ENCODE measurements around the gene KY.

The KY gene

GRCh38 chr3:134611516-134611915 lies 39.3 kb downstream of the KY start:
- no peaks in the 10 kb centered on the region for H3K9me3 ChIP-seq (ENCODE audit: control insufficient read depth in 5 of 5, low read length in 5 of 5)
- no peaks in the 10 kb centered on the region for H3K27me3 ChIP-seq (ENCODE audit: control insufficient read depth in 5 of 5, insufficient read depth in 4 of 5, low read length in 5 of 5)
- H3K4me1 ChIP-seq (ENCODE audit: control insufficient read depth in 5 of 5, insufficient read depth in 5 of 5, low read length in 5 of 5): peaks cover 0 to 16% (median 0%) of the 10 kb centered on the region in 5 donors
- no peak overlapping the region for H3K27ac ChIP-seq (ENCODE audit: low read depth, low read length)
- H3K9ac ChIP-seq (ENCODE audit: low read length in 5 of 5): no peak overlapping the region
- no peaks in the 10 kb centered on the region for H3K36me3 ChIP-seq (ENCODE audit: control insufficient read depth in 5 of 5, insufficient read depth in 5 of 5, low read length in 5 of 5)
- no peak overlapping the region for H3K4me3 ChIP-seq (ENCODE audit: low read depth in 1 of 5, low read length in 5 of 5)

GRCh38 chr3:134610432-134611385 lies 40.1 kb downstream of the KY start:
- Histone ChIP-seq H3K36me3 (ENCODE audit: control insufficient read depth in 5 of 5, insufficient read depth in 5 of 5, low read length in 5 of 5) (no peaks in the 10 kb centered on the region), H3K9me3 (ENCODE audit: control insufficient read depth in 5 of 5, low read length in 5 of 5) (no peaks in the 10 kb centered on the region), H3K27ac (ENCODE audit: low read depth, low read length) (no peak overlapping the region), H3K27me3 (ENCODE audit: control insufficient read depth in 5 of 5, insufficient read depth in 4 of 5, low read length in 5 of 5) (no peaks in the 10 kb centered on the region), H3K9ac (ENCODE audit: low read length in 5 of 5) (no peak overlapping the region), H3K4me3 (ENCODE audit: low read depth in 1 of 5, low read length in 5 of 5) (no peak overlapping the region), H3K4me1 (ENCODE audit: control insufficient read depth in 5 of 5, insufficient read depth in 5 of 5, low read length in 5 of 5) (peaks cover 0 to 20% (median 2%) of the 10 kb centered on the region in 5 donors)

GRCh38 chr3:134609821-134610431 lies 40.9 kb downstream of the KY start:
- H3K4me3 ChIP-seq (ENCODE audit: low read depth in 1 of 5, low read length in 5 of 5): no peak overlapping the region
- H3K27me3 ChIP-seq (ENCODE audit: control insufficient read depth in 5 of 5, insufficient read depth in 4 of 5, low read length in 5 of 5): no peaks in the 10 kb centered on the region
- H3K4me1 ChIP-seq (ENCODE audit: control insufficient read depth in 5 of 5, insufficient read depth in 5 of 5, low read length in 5 of 5): peaks cover 0 to 20% (median 2%) of the 10 kb centered on the region in 5 donors
- H3K9me3 ChIP-seq (ENCODE audit: control insufficient read depth in 5 of 5, low read length in 5 of 5): no peaks in the 10 kb centered on the region
- no peak overlapping the region for H3K27ac ChIP-seq (ENCODE audit: low read depth, low read length)
- no peak overlapping the region for H3K9ac ChIP-seq (ENCODE audit: low read length in 5 of 5)
- no peaks in the 10 kb centered on the region for H3K36me3 ChIP-seq (ENCODE audit: control insufficient read depth in 5 of 5, insufficient read depth in 5 of 5, low read length in 5 of 5)

- no peak overlapping the region for H3K27ac ChIP-seq (ENCODE audit: low read depth, low read length)
These were observed 41.9 kb downstream of the KY start for GRCh38 chr3:134608771-134609435.

GRCh38 chr3:134608023-134608770 lies 42.6 kb downstream of the KY start:
- Histone ChIP-seq H3K27ac (ENCODE audit: low read depth, low read length) (no peak overlapping the region), H3K9ac (ENCODE audit: low read length in 5 of 5) (no peak overlapping the region), H3K4me3 (ENCODE audit: low read depth in 1 of 5, low read length in 5 of 5) (no peak overlapping the region), H3K9me3 (ENCODE audit: control insufficient read depth in 5 of 5, low read length in 5 of 5) (no peaks in the 10 kb centered on the region), H3K36me3 (ENCODE audit: control insufficient read depth in 5 of 5, insufficient read depth in 5 of 5, low read length in 5 of 5) (no peaks in the 10 kb centered on the region), H3K4me1 (ENCODE audit: control insufficient read depth in 5 of 5, insufficient read depth in 5 of 5, low read length in 5 of 5) (peaks cover 0 to 20% (median 2%) of the 10 kb centered on the region in 5 donors), H3K27me3 (ENCODE audit: control insufficient read depth in 5 of 5, insufficient read depth in 4 of 5, low read length in 5 of 5) (no peaks in the 10 kb centered on the region)

More at GRCh38 chr3:134608771-134609435, 41.9 kb downstream of the KY start:
- Histone ChIP-seq H3K9me3 (ENCODE audit: control insufficient read depth in 5 of 5, low read length in 5 of 5) (no peaks in the 10 kb centered on the region), H3K4me1 (ENCODE audit: control insufficient read depth in 5 of 5, insufficient read depth in 5 of 5, low read length in 5 of 5) (peaks cover 0 to 20% (median 2%) of the 10 kb centered on the region in 5 donors), H3K4me3 (ENCODE audit: low read depth in 1 of 5, low read length in 5 of 5) (no peak overlapping the region), H3K36me3 (ENCODE audit: control insufficient read depth in 5 of 5, insufficient read depth in 5 of 5, low read length in 5 of 5) (no peaks in the 10 kb centered on the region), H3K9ac (ENCODE audit: low read length in 5 of 5) (no peak overlapping the region), H3K27me3 (ENCODE audit: control insufficient read depth in 5 of 5, insufficient read depth in 4 of 5, low read length in 5 of 5) (no peaks in the 10 kb centered on the region)

- H3K27ac ChIP-seq (ENCODE audit: low read depth, low read length): no peak overlapping the region
- H3K9me3 ChIP-seq (ENCODE audit: control insufficient read depth in 5 of 5, low read length in 5 of 5): no peaks in the 10 kb centered on the region
- H3K27me3 ChIP-seq (ENCODE audit: control insufficient read depth in 5 of 5, insufficient read depth in 4 of 5, low read length in 5 of 5): no peaks in the 10 kb centered on the region
- H3K36me3 ChIP-seq (ENCODE audit: control insufficient read depth in 5 of 5, insufficient read depth in 5 of 5, low read length in 5 of 5): no peaks in the 10 kb centered on the region
- no peak overlapping the region for H3K4me3 ChIP-seq (ENCODE audit: low read depth in 1 of 5, low read length in 5 of 5)
- H3K9ac ChIP-seq (ENCODE audit: low read length in 5 of 5): no peak overlapping the region
- peaks cover 0 to 18% (median 2%) of the 10 kb centered on the region in 5 donors for H3K4me1 ChIP-seq (ENCODE audit: control insufficient read depth in 5 of 5, insufficient read depth in 5 of 5, low read length in 5 of 5)
These were observed 43.5 kb downstream of the KY start for GRCh38 chr3:134607054-134608022.

- H3K27me3 ChIP-seq (ENCODE audit: control insufficient read depth in 5 of 5, insufficient read depth in 4 of 5, low read length in 5 of 5): no peaks in the 10 kb centered on the region
- no peak overlapping the region for H3K27ac ChIP-seq (ENCODE audit: low read depth, low read length)
- H3K9me3 ChIP-seq (ENCODE audit: control insufficient read depth in 5 of 5, low read length in 5 of 5): no peaks in the 10 kb centered on the region
- peaks cover 0 to 14% (median 2%) of the 10 kb centered on the region in 5 donors for H3K4me1 ChIP-seq (ENCODE audit: control insufficient read depth in 5 of 5, insufficient read depth in 5 of 5, low read length in 5 of 5)
- H3K9ac ChIP-seq (ENCODE audit: low read length in 5 of 5): no peak overlapping the region
- H3K36me3 ChIP-seq (ENCODE audit: control insufficient read depth in 5 of 5, insufficient read depth in 5 of 5, low read length in 5 of 5): no peaks in the 10 kb centered on the region
- no peak overlapping the region for H3K4me3 ChIP-seq (ENCODE audit: low read depth in 1 of 5, low read length in 5 of 5)
These were observed 44.5 kb downstream of the KY start for GRCh38 chr3:134606033-134607025.

- no peaks in the 10 kb centered on the region for H3K36me3 ChIP-seq (ENCODE audit: control insufficient read depth in 5 of 5, insufficient read depth in 5 of 5, low read length in 5 of 5)
- no peaks in the 10 kb centered on the region for H3K27me3 ChIP-seq (ENCODE audit: control insufficient read depth in 5 of 5, insufficient read depth in 4 of 5, low read length in 5 of 5)
- H3K4me1 ChIP-seq (ENCODE audit: control insufficient read depth in 5 of 5, insufficient read depth in 5 of 5, low read length in 5 of 5): peaks cover 0 to 14% (median 3%) of the 10 kb centered on the region in 5 donors
- no peak overlapping the region for H3K4me3 ChIP-seq (ENCODE audit: low read depth in 1 of 5, low read length in 5 of 5)
- H3K27ac ChIP-seq (ENCODE audit: low read depth, low read length): no peak overlapping the region
- no peak overlapping the region for H3K9ac ChIP-seq (ENCODE audit: low read length in 5 of 5)
- no peaks in the 10 kb centered on the region for H3K9me3 ChIP-seq (ENCODE audit: control insufficient read depth in 5 of 5, low read length in 5 of 5)
These were observed 45.3 kb downstream of the KY start for GRCh38 chr3:134605556-134605955.
